Peyer's patch (tissue), 4 donors: ENCODE measurements around the gene CLDN9.

Experiments used
- CTCF ChIP-seq, 6 experiments: fragments of 450-650 bp in 4 of 6; fragments of 200-600 bp in 2 of 6; sonication (generic) in 1 of 6; IDR thresholded peaks; one replicate each; pipeline ENCODE4 v1.5.1; 2017 to 2019; ENCODE audit warnings: antibody characterized with exemption in 6 of 6, mild to moderate bottlenecking in 3 of 6, moderate library complexity in 1 of 6
- POLR2A ChIP-seq, 2 donors: fragments of 450-650 bp; IDR thresholded peaks; one replicate each; pipeline ENCODE4 v1.5.1; 2017; ENCODE audit warnings: antibody characterized with exemption in 2 of 2, mild to moderate bottlenecking in 2 of 2, moderate library complexity in 2 of 2

- TF ChIP-seq POLR2A (IDR thresholded peaks at IDR 0.05), result no peak
- no peak for TF ChIP-seq CTCF (IDR thresholded peaks at IDR 0.05)
Measured at GRCh38 chr16:3051009-3051408, 38.3 kb downstream of the CLDN9 start.
